Panc1 (cell line): ENCODE data around the gene OTOG. TPM values are rescaled to one million over a fixed set of nuclear protein-coding genes. Genes with fewer than 3 reads are reported as not detected.

Source experiments
- ATAC-seq: fragments of 200-7000 bp; cut with Tn5 transposase; 2 replicates; pipeline ENCODE4 v1.9.1; 2020; ENCODE audit warnings: mild to moderate bottlenecking, moderate library complexity
- BruUV-seq: library from RNA; stranded (reverse); fragments of 400-500 nt; replicated peaks from 2 replicates; lab custom pipeline; 2021; lab: Mats Ljungman, UMichigan
- CTCF ChIA-PET: fragments of 300-600 bp; sonication (Branson Sonifier 250); formaldehyde crosslinking; loops from one replicate; lab custom pipeline; 2022; ENCODE audit warnings: antibody characterized with exemption; lab: Charles Lee
- POLR2A ChIA-PET: fragments of 300-600 bp; sonication (Branson Sonifier 250); formaldehyde crosslinking; loops from one replicate; lab custom pipeline; 2022; ENCODE audit warnings: antibody characterized with exemption; lab: Charles Lee
- DNase-seq: peaks from one replicate; pipeline ENCODE4 v3.0.0-alpha.2; 2010; ENCODE audit warnings: low read depth, low spot score
- H3K27ac ChIP-seq: 2 replicates; pipeline ENCODE4 v1.5.1; 2011; ENCODE audit warnings: mild to moderate bottlenecking, low read length, inconsistent platforms
- H3K27me3 ChIP-seq: fragments of 200-500 bp; sonication (Bioruptor generic); 2 replicates; pipeline ENCODE4 v1.6.0; 2014; ENCODE audit warnings: low read length, inconsistent platforms; ENCODE audit not compliant: control insufficient read depth, insufficient read depth
- H3K36me3 ChIP-seq: fragments of 200-500 bp; sonication (Bioruptor generic); 2 replicates; pipeline ENCODE4 v1.5.1; 2014; ENCODE audit warnings: inconsistent platforms, mild to moderate bottlenecking, low read length, moderate library complexity; ENCODE audit not compliant: control insufficient read depth, insufficient read depth
- H3K4me1 ChIP-seq: 2 replicates; pipeline ENCODE4 v1.5.1; 2011; ENCODE audit warnings: inconsistent platforms, mild to moderate bottlenecking, low read length, moderate library complexity; ENCODE audit not compliant: control insufficient read depth, insufficient read depth
- H3K4me3 ChIP-seq, 2 experiments: 2 replicates each; pipeline ENCODE4 v1.5.1; 2011 to 2012; ENCODE audit warnings: low read depth in 2 of 2, low read length in 2 of 2, mild to moderate bottlenecking in 2 of 2, inconsistent platforms in 1 of 2, moderate library complexity in 1 of 2
- H3K9me3 ChIP-seq: fragments of 200-500 bp; sonication (Bioruptor generic); 2 replicates; pipeline ENCODE4 v1.5.1; 2014; ENCODE audit warnings: low read depth, mild to moderate bottlenecking, inconsistent platforms, low read length, moderate library complexity; ENCODE audit not compliant: control insufficient read depth, insufficient read depth
- CTCF ChIP-seq: fragments of 450-650 bp; IDR thresholded peaks from 2 replicates; pipeline ENCODE4 v1.5.1; 2017; ENCODE audit warnings: mild to moderate bottlenecking
- POLR2AphosphoS5 ChIP-seq: IDR thresholded peaks from 2 replicates; pipeline ENCODE4 v1.6.1; 2012; ENCODE audit warnings: mild to moderate bottlenecking, low read depth, low read length, moderate library complexity
- REST ChIP-seq, 2 experiments: IDR thresholded peaks; 2 replicates each; pipeline ENCODE4 v1.6.1; 2011 to 2012; ENCODE audit warnings: low read depth in 2 of 2, control low read depth in 1 of 2, low read length in 1 of 2, mild to moderate bottlenecking in 1 of 2, moderate library complexity in 1 of 2; ENCODE audit not compliant: insufficient read depth in 1 of 2
- SIN3A ChIP-seq: IDR thresholded peaks from 2 replicates; pipeline ENCODE4 v1.6.1; 2012; ENCODE audit warnings: low read depth, mild to moderate bottlenecking, low read length, moderate library complexity, borderline replicate concordance; ENCODE audit not compliant: insufficient read depth
- TCF7L2 ChIP-seq: IDR thresholded peaks from 2 replicates; pipeline ENCODE4 v1.6.1; 2011; ENCODE audit warnings: mild to moderate bottlenecking, low read depth, low read length, inconsistent platforms
- in situ Hi-C: cut with HindIII; loops from 2 replicates; pipeline ENCODE4 v1.10.0; 2016; ENCODE audit warnings: low sequenced_read_pairs, low pct_unique_long_range_greater_than_20kb
- intact Hi-C: fragments of 100-400 bp; cut with micrococcal nuclease; formaldehyde crosslinking; loops from one replicate; pipeline ENCODE4 v1.10.0; 2022; ENCODE audit not compliant: unreplicated experiment
- total RNA-seq: library from RNA; stranded (reverse); gene quantifications from one replicate; pipeline ENCODE4 v1.2.1, GENCODE V29; 2021; ENCODE audit not compliant: unreplicated experiment

OTOG gene
- total RNA-seq, 1 experiment from 2014 or later: not detected

GRCh38 chr11:17588721-17589120 is 41.7 kb downstream of the OTOG start:
- TF ChIP-seq SIN3A (no peak), TCF7L2 (no peak), CTCF (no peak), POLR2AphosphoS5 (no peak), REST (IDR thresholded peaks at IDR 0.05; ENCODE audit: insufficient read depth in 1 of 2, low read depth in 2 of 2, low read length in 1 of 2) (no peak)

GRCh38 chr11:17590463-17590862 is 43.4 kb downstream of the OTOG start:
- no peaks in the 10 kb centered on the region for H3K36me3 ChIP-seq
- intact Hi-C loops: no loop called here
- in situ Hi-C loops: no loop called here
- H3K4me1 ChIP-seq: no peaks in the 10 kb centered on the region
- BruUV-seq: no TSS peak
- peaks cover 25% of the 10 kb centered on the region for H3K27me3 ChIP-seq
- ChIA-PET CTCF (no interaction called here), POLR2A (no interaction called here)
- TF ChIP-seq POLR2AphosphoS5 (no peak), SIN3A (no peak), TCF7L2 (no peak), REST (IDR thresholded peaks at IDR 0.05; ENCODE audit: insufficient read depth in 1 of 2, low read depth in 2 of 2, low read length in 1 of 2) (no peak), CTCF (no peak)
- ATAC-seq (no peak), DNase-seq (no peak)
- H3K4me3 ChIP-seq: no peak overlapping the region
- H3K27ac ChIP-seq: no peak overlapping the region
- H3K9me3 ChIP-seq: no peaks in the 10 kb centered on the region

More at GRCh38 chr11:17588721-17589120, 41.7 kb downstream of the OTOG start:
- Histone ChIP-seq H3K4me3 (no peak overlapping the region), H3K36me3 (no peaks in the 10 kb centered on the region), H3K27me3 (peaks cover 27% of the 10 kb centered on the region), H3K4me1 (no peaks in the 10 kb centered on the region), H3K27ac (no peak overlapping the region), H3K9me3 (no peaks in the 10 kb centered on the region)
- POLR2A ChIA-PET: no interaction called here
- in situ Hi-C loops: no loop called here
- intact Hi-C loops: no loop called here
- no peak for ATAC-seq
- BruUV-seq: no TSS peak
- CTCF ChIA-PET: no interaction called here
- DNase-seq: no peak
